G401 (cell line): ENCODE results near the gene CDCA4. TPM values are rescaled to one million over a fixed set of nuclear protein-coding genes. Genes with fewer than 3 reads are reported as not detected.

Source experiments
- DNase-seq: peaks from one replicate; pipeline ENCODE4 v3.0.0-alpha.2; 2015; ENCODE audit warnings: low spot score
- in situ Hi-C: cut with HindIII; loops from 2 replicates; pipeline ENCODE4 v1.10.0; 2016; ENCODE audit warnings: low sequenced_read_pairs, mixed read lengths
- total RNA-seq: library from RNA; depleted of rRNA; stranded (reverse); fragments of >200 nt; shearing (Covaris generic); gene quantifications from 2 replicates; pipeline ENCODE4 v1.2.3, GENCODE V29; 2014

CDCA4 gene
- total RNA-seq, 1 experiment from 2014 or later = 83.1 TPM

- in situ Hi-C loops = no loop called here
Measured at GRCh38 chr14:104999361-104999760, 21.5 kb downstream of the CDCA4 start.

GRCh38 chr14:104998801-104999200 lies 22.1 kb downstream of the CDCA4 start:
- no peak for DNase-seq
- in situ Hi-C loops = no loop called here

More at GRCh38 chr14:104999361-104999760, 21.5 kb downstream of the CDCA4 start:
- no peak for DNase-seq

GRCh38 chr14:104996483-104996882 lies 24.4 kb downstream of the CDCA4 start:
- in situ Hi-C loops = no loop called here
- DNase-seq = no peak

DNA sequence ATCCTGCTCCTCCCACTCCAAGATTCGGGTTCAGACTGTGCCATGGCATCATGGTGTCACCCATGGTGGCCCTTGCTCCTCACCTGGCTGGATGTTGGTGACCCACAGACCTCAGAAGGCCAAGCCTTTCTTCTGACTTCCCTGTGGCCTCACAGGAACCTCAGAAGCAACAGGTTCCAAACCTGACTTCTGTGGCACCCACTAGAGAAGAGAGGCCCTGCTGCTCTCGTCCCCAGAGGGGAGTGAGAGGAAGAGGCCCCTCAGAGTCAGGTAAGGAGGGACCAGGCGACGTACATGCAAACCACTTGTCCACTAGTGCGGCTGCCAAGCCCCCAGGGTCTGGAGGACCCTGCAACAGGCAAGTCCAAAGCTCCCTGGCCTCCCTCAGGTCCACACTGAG lies 24.9 kb downstream of the CDCA4 start:
- in situ Hi-C loops = no loop called here
- no peak for DNase-seq

GRCh38 chr14:104994978-104995377 lies 25.9 kb downstream of the CDCA4 start:
- no peak for DNase-seq
- in situ Hi-C loops = no loop called here

DNA sequence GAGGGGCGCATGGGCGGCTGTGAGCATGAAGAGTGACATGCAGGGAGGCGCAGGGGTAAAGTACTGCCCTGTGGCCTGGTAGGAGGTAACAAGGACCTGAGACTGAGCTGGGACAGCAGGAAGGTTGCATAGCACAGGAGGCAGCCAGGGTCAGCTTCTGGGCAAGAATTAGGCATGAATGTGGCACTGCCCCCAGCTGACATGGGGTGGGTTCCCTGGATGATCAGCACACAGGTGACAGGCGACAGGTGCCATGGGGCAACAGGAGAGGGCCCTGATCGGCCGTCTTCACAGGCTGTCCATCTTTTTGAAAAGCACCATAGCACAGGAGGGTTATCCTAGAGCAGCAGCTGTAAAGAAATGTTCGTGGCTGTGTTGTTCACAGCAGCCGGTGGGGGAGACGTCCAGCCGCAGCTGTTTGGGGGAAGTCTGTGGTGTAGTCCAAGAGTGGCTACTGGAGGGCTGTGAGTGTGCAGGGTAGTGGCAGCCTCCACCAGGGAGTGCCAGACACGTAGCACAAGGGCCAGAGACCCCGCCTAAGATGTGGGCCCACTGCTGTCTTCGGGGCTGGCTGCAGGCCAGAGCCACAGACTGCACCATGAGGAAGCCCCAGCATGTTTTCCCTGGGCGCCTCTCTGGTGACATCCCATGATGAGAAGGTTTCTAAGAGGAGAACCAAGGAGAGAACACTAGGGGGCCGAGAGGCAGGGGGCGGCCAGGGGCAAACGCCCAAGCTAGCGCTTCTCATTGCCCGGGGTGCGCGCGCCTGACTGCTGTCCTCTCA lies 26.9 kb downstream of the CDCA4 start:
- DNase-seq = no peak
- in situ Hi-C loops = no loop called here

DNA sequence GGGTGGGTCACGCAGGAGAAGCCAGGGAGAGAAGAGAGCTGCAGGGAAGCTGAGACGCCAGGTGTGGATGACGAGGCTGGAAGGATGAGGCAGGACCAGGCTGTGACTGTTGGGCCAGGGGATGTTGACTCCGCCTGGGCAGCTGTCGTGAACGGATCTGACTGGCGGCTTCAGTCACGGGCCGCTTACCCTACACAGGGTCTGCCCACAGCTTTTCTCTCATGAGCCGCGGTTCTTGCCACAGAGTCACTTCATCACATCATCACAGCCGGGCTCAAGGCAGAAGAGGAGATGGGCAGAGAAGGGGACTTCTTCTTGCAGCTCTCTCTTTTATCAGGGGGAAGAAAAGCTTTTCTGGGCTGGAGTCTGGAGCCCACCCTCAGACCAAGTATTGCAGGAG lies 27.6 kb downstream of the CDCA4 start:
- in situ Hi-C loops = no loop called here
- no peak for DNase-seq

DNA sequence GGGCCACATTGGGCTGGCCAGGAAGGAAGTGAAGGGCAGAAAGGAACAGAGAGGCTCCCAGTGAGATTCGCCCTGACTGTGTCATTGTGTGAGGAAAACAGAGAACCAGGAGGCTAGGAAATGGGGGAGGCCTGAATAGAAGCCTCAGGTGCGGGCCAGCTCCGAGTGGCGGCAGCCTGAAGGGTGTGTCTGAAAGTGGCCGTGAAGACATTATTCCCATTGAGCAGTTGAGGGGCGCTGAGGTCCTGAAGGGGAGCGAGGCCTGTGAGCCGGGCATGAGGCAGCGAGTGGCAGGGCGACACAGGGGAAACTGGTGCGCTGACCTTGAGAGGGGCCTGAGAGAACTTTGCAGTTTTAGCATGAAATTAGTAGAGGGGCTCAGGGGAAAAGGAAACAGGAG lies 28.4 kb downstream of the CDCA4 start:
- in situ Hi-C loops = no loop called here
- no peak for DNase-seq

DNA sequence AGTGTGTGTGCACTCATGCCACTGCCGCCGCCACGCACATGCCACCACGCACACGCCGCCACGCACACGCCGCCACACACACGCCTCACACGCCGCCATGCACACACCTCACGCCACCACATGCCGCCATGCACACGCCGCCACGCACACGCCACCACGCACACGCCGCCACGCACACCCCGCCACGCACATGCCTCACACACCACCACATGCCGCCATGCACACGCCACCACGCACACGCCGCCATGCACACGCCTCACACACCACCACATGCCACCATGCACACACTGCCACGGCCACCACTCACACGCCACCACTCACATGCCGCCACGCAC lies 29.0 kb downstream of the CDCA4 start:
- DNase-seq = no peak
- in situ Hi-C loops = no loop called here

DNA sequence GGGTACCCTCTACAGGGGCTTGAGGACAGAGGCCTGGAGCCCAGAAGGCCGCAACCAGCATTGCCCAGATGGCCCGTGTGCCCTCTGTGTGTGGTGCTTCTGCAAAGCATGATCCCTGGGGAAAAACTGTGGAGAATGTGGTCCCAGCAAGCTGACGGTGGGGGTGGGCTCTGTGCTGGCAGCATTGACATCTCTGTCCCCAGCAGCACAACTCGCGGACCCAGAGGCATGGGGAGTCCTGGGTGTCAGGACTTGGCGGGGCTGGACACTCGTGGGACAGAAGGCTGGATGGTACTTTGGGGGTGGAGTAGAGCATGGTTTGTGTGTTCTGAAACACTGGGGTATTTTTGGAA lies 31.0 kb downstream of the CDCA4 start:
- in situ Hi-C loops = no loop called here

DNA sequence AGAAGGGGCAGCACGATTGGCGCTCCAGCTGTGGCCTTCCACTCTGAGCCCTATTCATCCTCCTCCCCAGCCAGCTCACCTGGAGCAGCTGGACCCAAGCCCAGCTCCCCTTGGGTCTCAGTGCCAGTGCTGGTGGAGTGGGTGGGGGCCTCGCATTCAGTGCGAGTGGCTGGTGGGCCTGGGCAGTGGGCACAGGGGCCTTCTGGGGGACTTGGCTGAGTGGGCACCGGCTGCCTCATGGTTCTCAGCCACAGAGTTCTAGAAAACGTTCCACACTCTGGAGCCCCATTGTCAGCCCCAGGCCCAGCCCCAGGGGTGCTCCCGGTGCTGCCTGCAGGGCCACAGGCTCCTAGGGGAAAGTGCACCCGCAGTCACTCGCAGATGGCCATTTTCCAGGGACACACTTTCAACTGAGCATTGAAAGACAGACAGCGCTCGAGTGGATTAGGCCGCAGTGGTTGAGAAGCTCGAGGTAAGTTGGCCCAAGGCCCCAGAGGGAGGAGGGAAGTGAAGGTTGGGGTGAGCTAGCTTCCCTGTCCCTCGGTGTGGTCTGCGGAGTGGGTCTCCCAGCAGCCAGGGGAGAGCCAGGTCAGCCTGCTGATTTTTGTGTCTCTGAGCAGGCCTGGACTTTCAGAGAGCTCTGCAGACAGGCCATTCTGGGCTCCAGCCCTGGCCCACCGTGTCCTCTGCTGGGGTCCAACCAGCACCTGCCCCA lies 31.5 kb downstream of the CDCA4 start:
- in situ Hi-C loops = no loop called here
- DNase-seq = no peak

More for the DNA sequence above, 31.0 kb downstream of the CDCA4 start:
- no peak for DNase-seq

DNA sequence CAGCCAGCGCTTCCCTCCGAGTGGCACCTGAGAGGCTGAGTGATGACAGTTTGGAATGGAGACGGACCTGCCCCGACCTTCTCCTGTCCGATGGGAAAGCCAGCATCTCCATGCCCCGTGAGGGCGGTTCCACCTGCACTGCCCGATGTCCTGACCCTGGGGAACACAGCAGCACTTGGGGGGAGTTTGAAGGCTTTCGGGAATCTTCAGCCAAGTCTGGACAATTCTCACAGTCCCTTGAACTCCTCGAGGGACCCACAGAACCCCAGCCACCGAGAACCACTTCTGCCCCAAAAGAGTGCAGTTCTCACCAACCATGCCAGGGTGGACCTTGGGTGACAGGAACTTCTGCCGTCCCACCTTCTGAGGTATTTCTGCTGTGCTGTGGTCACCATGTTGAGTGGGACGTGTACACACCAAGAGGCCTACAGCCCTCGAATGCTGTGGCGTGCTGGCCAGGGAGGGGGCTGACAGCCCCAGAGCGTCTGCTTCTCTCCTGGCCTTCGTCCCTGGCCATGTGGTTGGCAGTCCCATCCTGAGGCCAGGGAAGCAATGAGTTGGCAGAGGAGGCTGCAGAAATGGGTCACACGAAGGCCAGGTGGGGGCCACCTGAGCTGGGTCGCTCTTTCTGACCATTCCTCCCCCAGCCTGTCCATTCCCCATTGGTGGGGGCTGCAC lies 34.3 kb downstream of the CDCA4 start:
- peak; percentile 56 for DNase-seq
- in situ Hi-C loops = no loop called here

- peak; percentile 90 for DNase-seq
- in situ Hi-C loops = no loop called here
Measured at GRCh38 chr14:104985675-104986486, 35.0 kb downstream of the CDCA4 start, which contains the start of gene CLBA1. CLBA1 (plus strand) TSS chr14:104985788; CDS start chr14:104986432, 644 bp downstream.

GRCh38 chr14:104984056-104984894 lies 36.6 kb downstream of the CDCA4 start:
- in situ Hi-C loops = no loop called here
- DNase-seq = no peak

DNA sequence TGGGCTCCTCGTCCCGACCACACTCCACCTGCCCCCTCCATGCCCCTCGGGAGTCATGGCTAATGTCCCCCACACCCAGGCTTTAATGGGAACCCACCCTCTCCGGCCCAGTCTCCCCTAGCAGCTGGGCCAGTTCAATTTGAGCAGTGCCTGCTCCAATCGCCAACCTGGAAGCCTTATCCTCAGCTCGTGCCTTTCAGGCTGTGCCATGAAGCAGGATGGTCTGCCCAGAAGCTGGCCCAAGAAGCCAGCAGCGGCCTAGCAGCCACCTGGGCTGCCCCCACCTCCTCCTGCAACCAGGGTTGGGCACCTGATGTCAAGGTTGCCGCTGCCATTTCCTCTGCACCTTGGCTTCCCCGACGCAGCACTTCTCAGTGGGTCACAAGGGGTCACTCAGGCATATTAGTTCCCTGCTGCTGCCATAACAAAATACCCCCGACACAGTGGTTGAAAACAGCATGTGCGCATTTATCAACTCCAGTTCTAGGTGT lies 37.6 kb downstream of the CDCA4 start:
- in situ Hi-C loops = no loop called here

GRCh38 chr14:104982548-104983230 lies 38.2 kb downstream of the CDCA4 start:
- DNase-seq = no peak
- in situ Hi-C loops = no loop called here

More for the DNA sequence above, 37.6 kb downstream of the CDCA4 start:
- no peak for DNase-seq

DNA sequence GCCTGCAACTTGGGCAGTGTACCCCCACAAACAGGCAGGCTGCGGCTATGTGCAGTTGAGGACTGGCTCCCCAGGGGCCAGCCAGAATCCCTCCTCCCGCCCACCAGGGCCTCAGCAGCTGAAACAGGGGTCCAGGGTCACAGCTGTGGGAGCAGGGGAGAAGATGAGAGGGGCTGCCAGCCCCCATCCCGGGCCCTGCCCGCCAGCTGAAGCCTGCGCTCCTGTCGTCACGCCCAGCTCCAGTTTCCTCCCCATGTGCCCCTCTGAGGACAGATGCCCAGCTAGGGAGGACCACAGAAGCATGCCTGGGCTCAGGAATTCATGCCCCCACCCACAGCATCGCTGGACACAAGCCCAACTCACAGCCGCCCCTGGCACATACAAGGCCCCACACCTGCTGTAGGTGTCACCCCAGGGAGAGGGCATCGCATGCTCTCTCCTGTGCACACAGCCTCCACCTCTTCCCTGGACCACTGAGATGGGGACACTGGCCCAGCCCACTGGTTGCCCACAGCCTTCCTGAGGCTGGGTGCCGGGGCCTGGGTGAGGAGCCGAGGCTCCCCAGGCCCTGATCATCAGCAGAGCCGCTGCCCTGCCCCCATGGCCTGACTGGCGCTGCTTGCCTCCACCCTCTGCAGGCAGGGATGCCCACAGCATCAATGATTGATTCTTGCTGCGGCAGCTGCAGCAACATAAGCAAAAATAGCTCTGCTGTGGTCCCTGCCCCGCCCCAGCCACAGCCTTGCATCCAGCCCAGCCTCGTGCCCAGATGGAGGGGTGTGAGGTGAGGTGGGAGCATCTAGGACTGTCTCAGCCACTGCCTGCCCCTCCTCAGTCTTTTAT lies 39.0 kb downstream of the CDCA4 start:
- DNase-seq = no peak
- in situ Hi-C loops = no loop called here
